Esophagus squamous epithelium (tissue), 5 donors: Measurements from ENCODE around the gene EFCAB6. TPM values are rescaled to one million over a fixed set of nuclear protein-coding genes. Genes with fewer than 3 reads are reported as not detected.

Source experiments
- DNase-seq: peaks from one replicate; lab custom pipeline; 2025; lab: John Stamatoyannopoulos, UW
- H3K27ac ChIP-seq, 4 donors: fragments of 200-600 bp; sonication (generic); one replicate each; pipeline ENCODE4 v1.5.1; 2016 to 2019; ENCODE audit warnings: mild to moderate bottlenecking in 1 of 4
- H3K27me3 ChIP-seq, 4 donors: fragments of 200-600 bp; sonication (generic); 1 replicate in 3 of 4; 2 replicates in 1 of 4; pipeline versions ENCODE4 v1.5.1 to v1.6.0; 2017 to 2021; ENCODE audit warnings: antibody characterized with exemption in 1 of 4
- H3K36me3 ChIP-seq, 3 donors: fragments of 200-600 bp; sonication (generic); one replicate each; pipeline ENCODE4 v1.5.1; 2016 to 2019
- H3K4me1 ChIP-seq, 3 donors: fragments of 200-600 bp; sonication (generic); one replicate each; pipeline ENCODE4 v1.5.1; 2017 to 2019
- H3K4me3 ChIP-seq, 4 donors: fragments of 200-600 bp; sonication (generic); 1 replicate in 3 of 4; 2 replicates in 1 of 4; pipeline ENCODE4 v1.5.1; 2016 to 2019; ENCODE audit warnings: mild to moderate bottlenecking in 2 of 4, moderate library complexity in 1 of 4
- H3K9me3 ChIP-seq, 3 donors: fragments of 200-600 bp; sonication (generic); one replicate each; pipeline ENCODE4 v1.5.1; 2016 to 2019
- CTCF ChIP-seq, 6 experiments: fragments of 450-650 bp in 4 of 6; fragments of 200-600 bp in 2 of 6; sonication (generic) in 2 of 6; IDR thresholded peaks; one replicate each; pipeline ENCODE4 v1.5.1; 2016 to 2019; ENCODE audit warnings: antibody characterized with exemption in 6 of 6, mild to moderate bottlenecking in 4 of 6, moderate library complexity in 4 of 6
- POLR2A ChIP-seq, 4 donors: fragments of 450-650 bp; IDR thresholded peaks; one replicate each; pipeline ENCODE4 v1.6.1; 2017; ENCODE audit warnings: antibody characterized with exemption in 4 of 4, mild to moderate bottlenecking in 4 of 4, moderate library complexity in 3 of 4
- WGBS, 2 donors: methylation state at CpG; one replicate each; pipeline ENCODE4 v1.1.5; 2018; 5-methylcytosine and 5-hydroxymethylcytosine counted together
- intact Hi-C: fragments of 100-400 bp; cut with DNase I; formaldehyde crosslinking; loops from one replicate; pipeline ENCODE4 v1.15.0; 2022
- total RNA-seq, 4 donors: library from RNA; depleted of rRNA; stranded (reverse); fragments of >200 nt; gene quantifications; one replicate each; pipeline ENCODE4 v1.1.0, GENCODE V29; 2016
- donor health status: DM: yes; HTN: yes; CAD: no.

EFCAB6 gene
- total RNA-seq, 4 donors from 2014 or later = 0.22 to 1.5 (median 0.90) TPM

GRCh38 chr22:43500792-43501785 is 311.0 kb downstream of the EFCAB6 start:
- no peak overlapping the region for H3K27ac ChIP-seq
- no peak overlapping the region for H3K4me3 ChIP-seq
- no peaks in the 10 kb centered on the region for H3K9me3 ChIP-seq
- no peaks in the 10 kb centered on the region for H3K4me1 ChIP-seq
- 66 to 73% methylated on average over 18 to 19 of the region's 22 CpGs for WGBS, 2 donors
- H3K36me3 ChIP-seq = no peaks in the 10 kb centered on the region
- no peak for TF ChIP-seq CTCF (IDR thresholded peaks at IDR 0.05)
- intact Hi-C loops = no loop called here
- DNase-seq = no peak
- H3K27me3 ChIP-seq = peaks cover 0 to 11% (median 0%) of the 10 kb centered on the region in 4 donors

GRCh38 chr22:43498856-43499253 is 313.2 kb downstream of the EFCAB6 start:
- H3K27me3 ChIP-seq = peaks cover 0 to 12% (median 0%) of the 10 kb centered on the region in 4 donors
- H3K4me3 ChIP-seq = no peak overlapping the region

GRCh38 chr22:43497956-43498855 is 313.9 kb downstream of the EFCAB6 start:
- WGBS, 2 donors = 90% methylated on average over 9 to 13 of the region's 16 CpGs
- no peak for TF ChIP-seq CTCF (IDR thresholded peaks at IDR 0.05)
- no peak for TF ChIP-seq POLR2A (IDR thresholded peaks at IDR 0.05)
- no peaks in the 10 kb centered on the region for H3K4me1 ChIP-seq
- no peaks in the 10 kb centered on the region for H3K36me3 ChIP-seq
- no peak overlapping the region for H3K4me3 ChIP-seq
- no peaks in the 10 kb centered on the region for H3K9me3 ChIP-seq
- peaks cover 0 to 19% (median 0%) of the 10 kb centered on the region in 4 donors for H3K27me3 ChIP-seq
- intact Hi-C loops = no loop called here
- no peak overlapping the region for H3K27ac ChIP-seq
- no peak for DNase-seq

More at GRCh38 chr22:43498856-43499253, 313.2 kb downstream of the EFCAB6 start:
- WGBS, 2 donors = 91 to 100% methylated on average over 1 of the region's 1 CpG
- TF ChIP-seq POLR2A (IDR thresholded peaks at IDR 0.05) = no peak
- TF ChIP-seq CTCF (IDR thresholded peaks at IDR 0.05) = no peak
- Histone ChIP-seq H3K4me1 (no peaks in the 10 kb centered on the region), H3K9me3 (no peaks in the 10 kb centered on the region), H3K36me3 (no peaks in the 10 kb centered on the region), H3K27ac (no peak overlapping the region)
- intact Hi-C loops = no loop called here
- DNase-seq = no peak

GRCh38 chr22:43493297-43493696 is 318.8 kb downstream of the EFCAB6 start:
- TF ChIP-seq CTCF (IDR thresholded peaks at IDR 0.05) (no peak), POLR2A (IDR thresholded peaks at IDR 0.05) (no peak)
- no peaks in the 10 kb centered on the region for H3K36me3 ChIP-seq
- intact Hi-C loops = no loop called here
- no peak for DNase-seq
- no peak overlapping the region for H3K27ac ChIP-seq
- no peak overlapping the region for H3K4me3 ChIP-seq
- peaks cover 0 to 34% (median 0%) of the 10 kb centered on the region in 4 donors for H3K27me3 ChIP-seq
- no peaks in the 10 kb centered on the region for H3K4me1 ChIP-seq
- H3K9me3 ChIP-seq = no peaks in the 10 kb centered on the region
- 60 to 90% methylated on average over 1 to 4 of the region's 5 CpGs for WGBS, 2 donors
